OCI-LY3 (cell line): ENCODE measurements around the gene NYNRIN.

Source experiments
- H2AFZ ChIP-seq: fragments of 200-600, 300-600 bp; shearing (Covaris generic); 2 replicates; pipeline ENCODE4 v1.6.0; 2014; ENCODE audit warnings: antibody characterized with exemption, low read depth, low read length
- H3K27ac ChIP-seq: fragments of 200-600, 300-600 bp; sonication (generic); 2 replicates; pipeline ENCODE4 v1.5.1; 2014; ENCODE audit warnings: mild to moderate bottlenecking, low read length, moderate library complexity, mixed read lengths
- H3K27me3 ChIP-seq: fragments of 200-600, 300-600 bp; sonication (generic); 2 replicates; pipeline ENCODE4 v1.6.1; 2014; ENCODE audit warnings: low read depth, low read length, mixed read lengths
- H3K36me3 ChIP-seq: fragments of 200-600, 300-600 bp; sonication (generic); replicated peaks from 2 replicates; pipeline ENCODE3; 2014; ENCODE audit warnings: low read depth, low read length, mixed read lengths
- H3K4me1 ChIP-seq: fragments of 300-600, 200-600 bp; sonication (generic); 2 replicates; pipeline ENCODE4 v1.6.1; 2014; ENCODE audit warnings: low read length, mixed read lengths
- H3K4me2 ChIP-seq: fragments of 200-600, 300-600 bp; sonication (generic); 2 replicates; pipeline ENCODE4 v1.6.1; 2014; ENCODE audit warnings: low read length, mixed read lengths
- H3K4me3 ChIP-seq: fragments of 300-600, 200-600 bp; sonication (generic); 2 replicates; pipeline ENCODE4 v1.5.1; 2014; ENCODE audit warnings: antibody characterized with exemption, mild to moderate bottlenecking, low read length, moderate library complexity
- H3K79me2 ChIP-seq: fragments of 300-600, 200-600 bp; shearing (Covaris generic); 2 replicates; pipeline ENCODE4 v1.6.1; 2014; ENCODE audit warnings: mild to moderate bottlenecking, low read length, mixed read lengths
- H3K9ac ChIP-seq: fragments of 300-600, 200-600 bp; shearing (Covaris generic); 2 replicates; pipeline ENCODE4 v1.6.0; 2014; ENCODE audit warnings: mild to moderate bottlenecking, low read length, moderate library complexity
- H3K9me3 ChIP-seq: fragments of 200-600, 300-600 bp; shearing (Covaris generic); 2 replicates; pipeline ENCODE4 v1.6.1; 2014; ENCODE audit warnings: low read length, mixed read lengths; ENCODE audit not compliant: insufficient read depth
- H4K20me1 ChIP-seq: fragments of 200-600, 300-600 bp; sonication (generic); 2 replicates; pipeline ENCODE4 v1.6.1; 2016; ENCODE audit warnings: low read length, mixed read lengths; ENCODE audit not compliant: insufficient read depth
- CTCF ChIP-seq: fragments of 200-600, 300-600 bp; sonication (generic); IDR thresholded peaks from 2 replicates; pipeline ENCODE4 v1.5.1; 2014; ENCODE audit warnings: antibody characterized with exemption, low read length, low read depth
- EZH2phosphoT487 ChIP-seq: fragments of 200-600 bp; shearing (Covaris generic); IDR thresholded peaks from 2 replicates; pipeline ENCODE4 v1.6.1; 2018; ENCODE audit warnings: antibody characterized with exemption, mixed run types, low read depth

NYNRIN gene

DNA sequence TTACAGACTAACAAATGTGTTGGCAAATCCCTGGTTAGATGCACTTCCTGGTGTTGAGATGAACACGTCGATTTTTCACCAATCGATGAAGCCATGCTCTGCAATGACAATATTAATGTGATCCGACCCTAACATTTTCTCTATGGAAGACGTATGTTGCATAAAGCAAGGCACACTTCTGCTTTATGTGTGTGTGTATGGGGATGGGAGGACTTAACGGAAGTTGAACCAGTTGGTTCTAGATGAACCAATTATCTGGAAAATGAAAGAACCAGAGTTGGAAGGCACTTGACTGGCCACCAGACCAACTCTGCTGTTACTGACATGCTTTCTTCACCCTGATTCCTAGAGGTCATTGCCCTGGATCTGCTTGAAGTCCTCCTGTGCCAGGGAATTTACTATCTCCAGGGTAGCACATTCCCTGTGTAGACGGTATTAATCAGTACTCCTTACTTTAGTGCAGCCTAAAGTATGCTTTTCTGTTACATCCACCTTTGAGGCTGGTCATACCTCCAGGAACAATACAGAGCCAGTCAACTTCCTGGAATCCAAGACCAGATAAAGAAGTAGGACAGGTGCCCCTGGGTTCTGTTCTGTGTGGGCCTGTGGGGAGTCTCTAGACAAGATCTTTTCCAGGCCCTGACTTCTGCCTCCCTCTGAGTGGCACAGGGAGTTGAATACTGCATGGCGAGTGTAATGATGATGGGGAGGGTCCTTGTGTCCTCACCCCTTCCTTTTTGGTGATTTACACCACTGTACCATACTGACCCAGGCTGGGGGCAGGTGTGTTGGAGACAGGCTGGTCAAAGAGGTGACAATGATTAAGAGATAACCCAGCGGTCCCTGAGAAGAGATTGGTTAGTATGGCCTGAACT, 39.7 kb downstream of the NYNRIN start:
- TF ChIP-seq CTCF, result no peak
- TF ChIP-seq EZH2phosphoT487, result no peak
- peaks cover 9% of the 10 kb centered on the region for H3K4me1 ChIP-seq
- H3K4me2 ChIP-seq, result no peak overlapping the region
- H3K4me3 ChIP-seq, result no peak overlapping the region
- no peak overlapping the region for H3K27ac ChIP-seq
- H4K20me1 ChIP-seq, result no peaks in the 10 kb centered on the region
- no peak overlapping the region for H3K9ac ChIP-seq
- no peaks in the 10 kb centered on the region for H3K27me3 ChIP-seq
- peaks cover 24% of the 10 kb centered on the region for H3K79me2 ChIP-seq
- H3K36me3 ChIP-seq, result peaks cover 56% of the 10 kb centered on the region
- no peaks in the 10 kb centered on the region for H3K9me3 ChIP-seq
- no peak overlapping the region for H2AFZ ChIP-seq

- H3K27ac ChIP-seq, result no peak overlapping the region
- H3K4me1 ChIP-seq, result peaks cover 12% of the 10 kb centered on the region
- TF ChIP-seq CTCF, result no peak
- no peak for TF ChIP-seq EZH2phosphoT487
- peaks cover 48% of the 10 kb centered on the region for H3K36me3 ChIP-seq
- peaks cover 27% of the 10 kb centered on the region for H3K79me2 ChIP-seq
- no peak overlapping the region for H3K4me3 ChIP-seq
- H3K9me3 ChIP-seq, result no peaks in the 10 kb centered on the region
- H3K27me3 ChIP-seq, result no peaks in the 10 kb centered on the region
- no peaks in the 10 kb centered on the region for H4K20me1 ChIP-seq
- H3K9ac ChIP-seq, result no peak overlapping the region
- H3K4me2 ChIP-seq, result no peak overlapping the region
- H2AFZ ChIP-seq, result no peak overlapping the region
Observed at GRCh38 chr14:24439257-24439656, 40.5 kb downstream of the NYNRIN start.

DNA sequence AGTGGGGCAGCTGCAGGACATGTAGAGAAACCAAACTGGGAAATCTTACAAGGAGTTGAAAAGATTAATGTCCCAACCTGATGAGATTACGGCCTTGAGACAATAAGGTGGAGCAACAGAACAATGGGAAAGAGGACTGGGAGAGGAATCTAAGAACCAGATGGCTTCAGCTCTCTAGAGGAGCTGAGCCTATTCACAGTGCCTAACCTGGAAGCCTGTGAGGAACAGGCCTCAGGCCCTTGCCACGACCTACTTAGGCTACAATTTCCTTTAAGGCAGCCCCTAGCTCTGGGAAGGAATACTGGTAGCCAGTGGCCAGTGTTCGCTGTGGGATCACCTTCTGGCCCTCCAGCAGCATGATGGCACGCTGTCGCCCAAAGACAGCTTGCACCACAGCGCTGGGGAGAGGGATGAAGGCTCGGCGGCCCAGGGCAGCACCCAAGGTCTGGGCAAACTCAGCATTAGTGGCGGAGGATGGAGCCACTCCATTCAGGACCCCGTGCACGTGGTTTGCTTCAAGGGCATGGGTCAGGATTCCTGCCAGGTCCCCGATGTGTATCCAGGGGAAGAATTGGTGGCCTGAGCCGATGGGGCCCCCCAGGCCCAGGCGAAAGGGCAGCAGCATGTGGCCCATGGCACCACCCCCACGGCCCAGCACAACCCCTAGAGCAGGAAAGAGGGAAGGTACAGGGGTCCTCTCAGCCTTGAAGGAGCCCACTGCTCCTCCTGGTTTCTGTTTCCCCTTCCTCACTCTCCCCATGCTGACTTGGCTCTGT, 41.2 kb downstream of the NYNRIN start:
- H3K9me3 ChIP-seq, result no peaks in the 10 kb centered on the region
- no peak overlapping the region for H3K9ac ChIP-seq
- no peak overlapping the region for H2AFZ ChIP-seq
- H3K27me3 ChIP-seq, result no peaks in the 10 kb centered on the region
- peaks cover 27% of the 10 kb centered on the region for H3K79me2 ChIP-seq
- no peak overlapping the region for H3K4me3 ChIP-seq
- no peak for TF ChIP-seq CTCF
- no peak for TF ChIP-seq EZH2phosphoT487
- H4K20me1 ChIP-seq, result no peaks in the 10 kb centered on the region
- no peak overlapping the region for H3K4me2 ChIP-seq
- H3K27ac ChIP-seq, result no peak overlapping the region
- H3K36me3 ChIP-seq, result peaks cover 48% of the 10 kb centered on the region
- H3K4me1 ChIP-seq, result peaks cover 12% of the 10 kb centered on the region
